K562 (cell line): ENCODE data around the gene ELF1. TPM values are rescaled to one million over a fixed set of nuclear protein-coding genes. Genes with fewer than 3 reads are reported as not detected.

Experiments
- DIDO1 ChIP-seq: fragments of 450-650 bp; IDR thresholded peaks from 2 replicates; pipeline ENCODE4 v1.6.1; 2016; ENCODE audit warnings: low read depth, missing biosample characterization, missing genetic modification characterization
- DMBX1 ChIP-seq: fragments of 250-450 bp; sonication (Bioruptor Pico); IDR thresholded peaks from 2 replicates; pipeline ENCODE4 v1.8.0; 2022; ENCODE audit warnings: inconsistent platforms, mild to moderate bottlenecking, moderate library complexity, borderline replicate concordance
- DNMT1 ChIP-seq: fragments of 450-650 bp; IDR thresholded peaks from 2 replicates; pipeline ENCODE4 v1.6.1; 2016; ENCODE audit warnings: antibody characterized with exemption, mild to moderate bottlenecking
- HCFC1 ChIP-seq: IDR thresholded peaks from 2 replicates; pipeline ENCODE4 v1.6.1; 2012; ENCODE audit warnings: low read depth, low read length, improper control_type of control experiment
- ID3 ChIP-seq, 2 experiments: fragments of 250-450 bp in 1 of 2; fragments of 450-650 bp in 1 of 2; sonication (Bioruptor Pico) in 1 of 2; IDR thresholded peaks; 2 replicates each; pipeline versions ENCODE4 v1.6.1 to v1.8.0; 2016 to 2021; ENCODE audit warnings: mild to moderate bottlenecking in 2 of 2, moderate library complexity in 2 of 2, missing compliant biosample characterization in 1 of 2, missing genetic modification characterization in 1 of 2
- KDM2B ChIP-seq: fragments of 250-450 bp; sonication (Bioruptor Pico); IDR thresholded peaks from 2 replicates; pipeline ENCODE4 v1.8.0; 2021; ENCODE audit warnings: mild to moderate bottlenecking, moderate library complexity
- NFRKB ChIP-seq: fragments of 450-650 bp; IDR thresholded peaks from 2 replicates; pipeline ENCODE4 v1.6.1; 2016; ENCODE audit warnings: low read depth
- POLR2A ChIP-seq: fragments of 450-650 bp; conservative IDR thresholded peaks from 2 replicates; pipeline ENCODE4 v1.6.1; 2016
- PTRF ChIP-seq: fragments of 450-650 bp; IDR thresholded peaks from 2 replicates; pipeline ENCODE4 v1.6.1; 2016; ENCODE audit warnings: mild to moderate bottlenecking, missing genetic modification characterization, missing compliant biosample characterization
- RBM22 ChIP-seq: fragments of 200-400 bp; formaldehyde crosslinking; IDR thresholded peaks from 2 replicates; pipeline ENCODE4 v1.6.1; 2018; ENCODE audit warnings: low read length, low read depth; ENCODE audit not compliant: poor library complexity, severe bottlenecking
- RNF2 ChIP-seq: sonication (generic); IDR thresholded peaks from 2 replicates; pipeline ENCODE4 v1.6.1; 2016
- SMARCA4 ChIP-seq: fragments of 450-650 bp; IDR thresholded peaks from 2 replicates; pipeline ENCODE4 v1.6.1; 2016
- SRSF1 ChIP-seq: fragments of 200-400 bp; formaldehyde crosslinking; IDR thresholded peaks from 2 replicates; pipeline ENCODE4 v1.6.1; 2017; ENCODE audit warnings: mild to moderate bottlenecking, low read depth, low read length, moderate library complexity
- STAT5A ChIP-seq: IDR thresholded peaks from 2 replicates; pipeline ENCODE4 v1.6.1; 2012; ENCODE audit warnings: low read length, inconsistent platforms, borderline replicate concordance
- XRCC3 ChIP-seq: fragments of 450-650 bp; IDR thresholded peaks from 2 replicates; pipeline ENCODE4 v1.6.1; 2017; ENCODE audit warnings: mild to moderate bottlenecking, moderate library complexity
- ZC3H11A ChIP-seq: IDR thresholded peaks from 2 replicates; pipeline ENCODE4 v1.6.1; 2012; ENCODE audit warnings: low read depth, low read length, improper control_type of control experiment
- ZNF23 ChIP-seq: fragments of 250-450 bp; sonication (Bioruptor Pico); IDR thresholded peaks from 2 replicates; pipeline ENCODE4 v1.4.0; 2020; ENCODE audit warnings: mild to moderate bottlenecking
- ZNF79 ChIP-seq: fragments of 250-450 bp; sonication (Bioruptor Pico); IDR thresholded peaks from 2 replicates; pipeline ENCODE4 v1.4.0; 2020; ENCODE audit warnings: low read depth, mild to moderate bottlenecking, moderate library complexity
- ZSCAN29 ChIP-seq: fragments of 450-650 bp; IDR thresholded peaks from 2 replicates; pipeline ENCODE4 v1.6.1; 2017
- polyA plus RNA-seq, 8 experiments: library from polyadenylated mRNA; depleted of rRNA in 4 of 8; stranded (reverse) in 5 of 8; unstranded in 3 of 8; fragments of >200 nt; fragmentation: Nextera tagmentation in 2 of 8; fragmentation: Illumina TruSeq in 1 of 8; extraction: Ambion mirVana in 2 of 8; extraction: Trizol in 1 of 8; gene quantifications; 2 replicates each; pipeline versions ENCODE4 v1.2.1 to v1.2.3, GENCODE V29; 2011 to 2014; ENCODE audit warnings: inconsistent platforms in 1 of 8, missing spikeins in 1 of 8
- total RNA-seq, 7 experiments: library from RNA; depleted of rRNA in 6 of 7; stranded (reverse); fragments of >200 nt in 6 of 7; fragmentation: Illumina TruSeq in 2 of 7; extraction: Trizol in 2 of 7; gene quantifications; 2 replicates each; pipeline versions ENCODE4 v1.2.1 to v1.2.3, GENCODE V29; 2011 to 2021; ENCODE audit warnings: low replicate concordance in 1 of 7
- TF ChIP-seq, protein P1 (sequence below): fragments of 200-800 bp; sonication (Bioruptor generic); IDR thresholded peaks from 2 replicates; pipeline ENCODE4 v1.6.1; 2016; ENCODE audit warnings: missing genetic modification characterization, missing compliant biosample characterization
- TF ChIP-seq, protein P2 (sequence below): IDR thresholded peaks from 2 replicates; pipeline ENCODE4 v1.6.1; 2016; ENCODE audit warnings: missing genetic modification characterization, missing compliant biosample characterization
- TF ChIP-seq, protein P3 (sequence below): sonication (generic); formaldehyde crosslinking; IDR thresholded peaks from 2 replicates; pipeline ENCODE4 v1.8.1; 2023; ENCODE audit warnings: mild to moderate bottlenecking, missing genetic modification reagents

Gene ELF1
- total and polyA plus RNA-seq, 9 of the 15 experiments (the other 6 are each of a cell fraction or from before 2014, with no cell fraction given): 24.7 to 54.4 (median 33.4) TPM

GRCh38 chr13:41060082-41060723, 41.1 kb upstream of the ELF1 start (continued):
- TF ChIP-seq, protein P1, sequence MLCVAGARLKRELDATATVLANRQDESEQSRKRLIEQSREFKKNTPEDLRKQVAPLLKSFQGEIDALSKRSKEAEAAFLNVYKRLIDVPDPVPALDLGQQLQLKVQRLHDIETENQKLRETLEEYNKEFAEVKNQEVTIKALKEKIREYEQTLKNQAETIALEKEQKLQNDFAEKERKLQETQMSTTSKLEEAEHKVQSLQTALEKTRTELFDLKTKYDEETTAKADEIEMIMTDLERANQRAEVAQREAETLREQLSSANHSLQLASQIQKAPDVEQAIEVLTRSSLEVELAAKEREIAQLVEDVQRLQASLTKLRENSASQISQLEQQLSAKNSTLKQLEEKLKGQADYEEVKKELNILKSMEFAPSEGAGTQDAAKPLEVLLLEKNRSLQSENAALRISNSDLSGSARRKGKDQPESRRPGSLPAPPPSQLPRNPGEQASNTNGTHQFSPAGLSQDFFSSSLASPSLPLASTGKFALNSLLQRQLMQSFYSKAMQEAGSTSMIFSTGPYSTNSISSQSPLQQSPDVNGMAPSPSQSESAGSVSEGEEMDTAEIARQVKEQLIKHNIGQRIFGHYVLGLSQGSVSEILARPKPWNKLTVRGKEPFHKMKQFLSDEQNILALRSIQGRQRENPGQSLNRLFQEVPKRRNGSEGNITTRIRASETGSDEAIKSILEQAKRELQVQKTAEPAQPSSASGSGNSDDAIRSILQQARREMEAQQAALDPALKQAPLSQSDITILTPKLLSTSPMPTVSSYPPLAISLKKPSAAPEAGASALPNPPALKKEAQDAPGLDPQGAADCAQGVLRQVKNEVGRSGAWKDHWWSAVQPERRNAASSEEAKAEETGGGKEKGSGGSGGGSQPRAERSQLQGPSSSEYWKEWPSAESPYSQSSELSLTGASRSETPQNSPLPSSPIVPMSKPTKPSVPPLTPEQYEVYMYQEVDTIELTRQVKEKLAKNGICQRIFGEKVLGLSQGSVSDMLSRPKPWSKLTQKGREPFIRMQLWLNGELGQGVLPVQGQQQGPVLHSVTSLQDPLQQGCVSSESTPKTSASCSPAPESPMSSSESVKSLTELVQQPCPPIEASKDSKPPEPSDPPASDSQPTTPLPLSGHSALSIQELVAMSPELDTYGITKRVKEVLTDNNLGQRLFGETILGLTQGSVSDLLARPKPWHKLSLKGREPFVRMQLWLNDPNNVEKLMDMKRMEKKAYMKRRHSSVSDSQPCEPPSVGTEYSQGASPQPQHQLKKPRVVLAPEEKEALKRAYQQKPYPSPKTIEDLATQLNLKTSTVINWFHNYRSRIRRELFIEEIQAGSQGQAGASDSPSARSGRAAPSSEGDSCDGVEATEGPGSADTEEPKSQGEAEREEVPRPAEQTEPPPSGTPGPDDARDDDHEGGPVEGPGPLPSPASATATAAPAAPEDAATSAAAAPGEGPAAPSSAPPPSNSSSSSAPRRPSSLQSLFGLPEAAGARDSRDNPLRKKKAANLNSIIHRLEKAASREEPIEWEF (CRISPR knock-in tag): no peak
- no peak for TF ChIP-seq SRSF1
- peak; percentile 65 for TF ChIP-seq POLR2A
- TF ChIP-seq STAT5A: no peak
- TF ChIP-seq, protein P2, sequence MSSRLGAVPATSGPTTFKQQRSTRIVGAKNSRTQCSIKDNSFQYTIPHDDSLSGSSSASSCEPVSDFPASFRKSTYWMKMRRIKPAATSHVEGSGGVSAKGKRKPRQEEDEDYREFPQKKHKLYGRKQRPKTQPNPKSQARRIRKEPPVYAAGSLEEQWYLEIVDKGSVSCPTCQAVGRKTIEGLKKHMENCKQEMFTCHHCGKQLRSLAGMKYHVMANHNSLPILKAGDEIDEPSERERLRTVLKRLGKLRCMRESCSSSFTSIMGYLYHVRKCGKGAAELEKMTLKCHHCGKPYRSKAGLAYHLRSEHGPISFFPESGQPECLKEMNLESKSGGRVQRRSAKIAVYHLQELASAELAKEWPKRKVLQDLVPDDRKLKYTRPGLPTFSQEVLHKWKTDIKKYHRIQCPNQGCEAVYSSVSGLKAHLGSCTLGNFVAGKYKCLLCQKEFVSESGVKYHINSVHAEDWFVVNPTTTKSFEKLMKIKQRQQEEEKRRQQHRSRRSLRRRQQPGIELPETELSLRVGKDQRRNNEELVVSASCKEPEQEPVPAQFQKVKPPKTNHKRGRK (tag): no peak
- TF ChIP-seq HCFC1: 0 out of 2 replicates have a peak, but pooled peaks have one; percentile 5
- TF ChIP-seq SMARCA4: peak; percentile 47
- TF ChIP-seq, protein P3, sequence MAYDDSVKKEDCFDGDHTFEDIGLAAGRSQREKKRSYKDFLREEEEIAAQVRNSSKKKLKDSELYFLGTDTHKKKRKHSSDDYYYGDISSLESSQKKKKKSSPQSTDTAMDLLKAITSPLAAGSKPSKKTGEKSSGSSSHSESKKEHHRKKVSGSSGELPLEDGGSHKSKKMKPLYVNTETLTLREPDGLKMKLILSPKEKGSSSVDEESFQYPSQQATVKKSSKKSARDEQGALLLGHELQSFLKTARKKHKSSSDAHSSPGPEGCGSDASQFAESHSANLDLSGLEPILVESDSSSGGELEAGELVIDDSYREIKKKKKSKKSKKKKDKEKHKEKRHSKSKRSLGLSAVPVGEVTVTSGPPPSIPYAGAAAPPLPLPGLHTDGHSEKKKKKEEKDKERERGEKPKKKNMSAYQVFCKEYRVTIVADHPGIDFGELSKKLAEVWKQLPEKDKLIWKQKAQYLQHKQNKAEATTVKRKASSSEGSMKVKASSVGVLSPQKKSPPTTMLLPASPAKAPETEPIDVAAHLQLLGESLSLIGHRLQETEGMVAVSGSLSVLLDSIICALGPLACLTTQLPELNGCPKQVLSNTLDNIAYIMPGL: no peak; the same call in 1 of the 2 replicates
- no peak for TF ChIP-seq DNMT1
- no peak for TF ChIP-seq KDM2B (CRISPR knock-in tag)
- TF ChIP-seq NFRKB: no peak
- no peak for TF ChIP-seq ZSCAN29
- TF ChIP-seq RNF2: peak; percentile 71
- TF ChIP-seq XRCC3: no peak
- TF ChIP-seq ID3 (CRISPR knock-in tag; IDR thresholded peaks at IDR 0.05): no peak
- TF ChIP-seq ID3 (tag; IDR thresholded peaks at IDR 0.05): no peak
- TF ChIP-seq ZNF79: no peak
- TF ChIP-seq ZNF23: no peak
- TF ChIP-seq DMBX1 (CRISPR knock-in tag): no peak
- no peak for TF ChIP-seq RBM22
- no peak for TF ChIP-seq PTRF (tag)
- TF ChIP-seq DIDO1 (tag): no peak
- no peak for TF ChIP-seq ZC3H11A
